GM18499 (cell line): ENCODE measurements around the gene SLC41A3.
"Not testable (repeated sequence)": the region's sequence is repeated elsewhere in the genome, so short reads cannot be mapped to it uniquely, and the experiment has no call there.

Source experiments
- ATAC-seq: cut with Tn5 transposase; IDR thresholded peaks from one replicate; pipeline ENCODE4 v1.9.1; 2021; ENCODE audit warnings: moderate number of reproducible peaks; ENCODE audit not compliant: insufficient read depth, unreplicated experiment

Gene SLC41A3

DNA sequence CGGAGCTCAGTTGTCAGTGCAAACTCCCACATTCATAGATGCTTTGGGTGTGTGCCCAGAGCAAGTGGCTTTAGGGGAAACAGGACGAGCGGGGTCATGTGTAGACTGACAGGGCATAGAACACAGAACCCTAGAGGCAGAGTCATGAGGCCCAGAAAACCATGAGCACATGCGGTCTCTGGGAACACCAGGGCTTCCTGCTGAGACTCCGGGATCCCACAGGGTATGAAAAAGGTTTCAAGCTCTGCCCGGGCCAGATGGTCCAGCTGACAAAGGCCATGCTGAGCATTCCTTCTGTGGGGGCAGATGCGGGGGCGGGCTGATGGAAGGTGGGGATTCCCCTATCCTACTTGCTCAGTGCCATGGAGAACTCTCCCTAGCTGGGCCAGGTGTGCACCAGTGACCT is 70.2 kb downstream of the SLC41A3 start:
- no peak for ATAC-seq

DNA sequence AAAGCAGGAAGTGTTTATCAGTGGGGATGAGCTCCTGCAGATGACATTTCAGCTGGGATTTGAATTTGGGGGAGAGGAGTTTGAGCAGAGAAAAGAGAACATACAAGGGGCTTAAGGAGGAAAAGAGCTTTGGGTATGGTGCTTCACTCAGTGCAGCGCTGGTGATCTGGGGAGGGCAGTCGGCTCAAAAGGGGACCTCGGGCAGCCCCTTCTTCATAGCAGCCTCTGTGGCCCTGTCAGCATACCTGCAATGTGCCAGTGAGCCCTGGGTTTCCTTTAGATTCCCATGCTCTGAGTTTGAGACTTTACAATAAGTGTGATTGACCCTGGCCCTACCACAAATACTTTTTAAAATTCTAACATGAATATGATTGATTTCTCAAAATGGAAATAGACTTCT is 74.7 kb downstream of the SLC41A3 start:
- ATAC-seq = no peak

DNA sequence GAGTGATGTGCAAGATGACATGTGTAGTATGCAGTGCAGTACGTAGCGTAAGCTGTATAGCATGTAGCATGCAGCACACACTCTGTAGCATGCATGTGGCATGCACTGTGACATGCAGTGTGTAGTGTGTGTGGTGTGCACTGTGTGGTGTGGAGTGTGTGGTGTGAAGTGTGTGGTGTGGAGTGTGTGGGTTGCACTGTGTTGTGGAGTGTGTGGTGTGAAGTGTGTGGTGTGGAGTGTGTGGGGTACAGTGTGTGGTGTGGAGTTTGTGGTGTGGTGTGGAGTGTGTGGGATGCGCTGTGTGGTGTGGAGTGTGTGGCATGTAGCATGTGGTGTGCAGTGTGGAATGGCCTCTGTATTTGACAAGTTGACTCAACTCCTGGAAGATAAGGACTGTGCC is 75.7 kb downstream of the SLC41A3 start:
- no peak for ATAC-seq

DNA sequence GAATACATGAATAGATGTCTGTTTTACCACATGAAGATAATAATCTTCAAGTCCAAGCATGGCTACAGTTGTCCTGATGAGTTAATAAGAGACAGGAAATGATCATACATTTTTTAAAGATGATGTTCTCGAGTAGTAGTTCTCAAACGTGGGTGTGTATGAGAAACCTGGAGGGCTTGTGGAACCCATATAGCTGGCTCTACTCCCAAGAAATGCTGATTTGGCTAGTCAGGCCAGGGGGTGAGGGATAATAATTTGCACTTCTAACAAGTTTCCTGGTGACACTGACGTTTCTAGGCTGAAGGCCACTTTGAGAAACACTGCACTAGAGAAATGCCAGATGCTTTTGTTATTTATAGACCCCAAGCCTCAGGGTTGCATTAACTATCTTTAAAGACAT is 78.0 kb downstream of the SLC41A3 start:
- no peak for ATAC-seq

DNA sequence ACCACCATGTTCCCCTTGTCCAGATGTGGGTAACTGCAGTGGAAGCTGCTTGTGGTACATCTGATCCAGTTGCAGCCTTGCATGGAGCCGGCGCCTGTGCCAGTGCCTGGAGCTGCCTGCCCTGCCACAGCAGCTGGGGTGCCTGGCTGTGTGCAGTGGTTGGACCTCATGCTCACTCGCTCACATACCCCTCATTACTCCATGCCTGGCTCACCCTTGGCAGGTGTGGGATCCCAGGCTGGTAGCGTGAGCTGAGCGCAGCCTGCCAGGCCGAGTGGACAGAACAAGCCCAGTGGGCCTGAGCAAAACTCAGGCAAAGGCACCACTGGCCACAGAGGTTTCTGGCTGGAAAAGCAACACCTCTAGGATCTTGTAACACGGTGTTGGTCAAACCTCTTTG is 79.2 kb downstream of the SLC41A3 start:
- ATAC-seq = no peak

DNA sequence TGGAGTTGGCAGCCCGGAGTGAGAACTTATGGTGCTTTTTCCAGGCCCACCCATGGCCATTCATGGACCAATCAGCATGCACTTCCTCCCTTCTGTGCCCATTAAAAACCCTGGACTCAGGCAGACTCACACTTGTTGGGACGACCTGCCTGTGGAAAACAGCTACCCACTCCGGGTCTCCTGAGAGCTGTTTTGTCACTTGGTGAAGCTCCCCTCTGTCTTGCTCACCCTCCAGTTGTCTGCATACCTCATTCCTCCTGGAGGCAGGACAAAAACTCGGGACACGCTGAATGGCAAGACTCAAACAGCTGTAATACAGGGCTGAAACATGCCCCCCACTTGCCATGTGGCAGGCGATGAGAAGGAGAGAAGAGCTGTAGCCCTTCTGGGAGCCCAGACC is 79.7 kb downstream of the SLC41A3 start:
- no peak for ATAC-seq

DNA sequence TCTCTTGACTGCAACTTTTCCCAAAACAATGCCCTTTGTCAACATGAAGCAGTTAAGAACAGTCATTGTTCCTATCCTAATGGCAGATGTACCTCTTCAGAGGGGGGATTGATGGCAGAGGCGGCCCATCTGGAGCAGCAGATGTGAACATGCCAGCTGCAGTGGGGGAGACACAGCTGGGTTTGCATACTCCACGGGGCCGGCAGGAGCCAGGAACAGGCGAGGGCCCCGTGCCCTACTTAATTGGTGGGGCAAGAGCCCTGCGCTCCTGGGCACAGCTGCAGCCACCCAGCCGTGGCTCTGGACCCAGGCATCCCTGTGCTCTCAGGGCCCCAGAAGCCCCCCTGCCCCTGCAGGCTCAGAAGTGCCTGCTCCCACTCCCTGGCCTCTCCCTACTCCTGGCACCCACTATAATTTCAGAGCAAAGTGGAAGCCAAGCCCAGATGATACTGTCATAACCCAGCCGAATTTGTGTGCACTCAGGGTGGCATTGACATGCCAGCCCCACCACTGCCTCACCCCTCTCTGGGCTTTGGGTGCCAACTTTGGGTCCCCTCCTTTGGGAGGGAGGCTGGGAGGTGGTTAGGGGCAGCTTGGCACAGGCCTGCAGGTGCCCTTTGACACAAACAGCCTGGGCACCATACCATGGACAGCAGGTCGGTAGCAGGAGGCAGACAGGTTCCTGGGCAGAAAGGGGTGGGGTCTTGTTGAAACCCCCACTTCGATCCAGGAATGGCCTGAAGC is 80.3 kb downstream of the SLC41A3 start:
- no peak for ATAC-seq

DNA sequence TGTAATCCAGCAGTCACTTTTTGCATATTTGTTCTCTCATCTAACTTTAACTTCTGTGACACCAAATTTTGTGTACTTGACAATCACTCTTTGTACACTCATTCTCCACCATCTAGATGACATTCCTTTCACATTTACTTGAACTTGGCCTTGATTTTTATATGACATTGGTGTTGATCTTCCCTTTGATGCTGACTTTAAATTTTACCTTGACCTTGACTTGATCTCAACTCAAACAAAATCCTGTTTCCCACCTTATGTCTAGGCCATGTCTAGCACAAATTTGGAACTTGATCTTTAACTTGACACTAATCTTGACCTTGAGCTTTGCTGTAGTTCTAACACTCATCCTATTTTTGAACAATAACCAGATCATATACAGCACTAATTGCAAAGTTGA is 81.7 kb downstream of the SLC41A3 start:
- ATAC-seq = no peak

DNA sequence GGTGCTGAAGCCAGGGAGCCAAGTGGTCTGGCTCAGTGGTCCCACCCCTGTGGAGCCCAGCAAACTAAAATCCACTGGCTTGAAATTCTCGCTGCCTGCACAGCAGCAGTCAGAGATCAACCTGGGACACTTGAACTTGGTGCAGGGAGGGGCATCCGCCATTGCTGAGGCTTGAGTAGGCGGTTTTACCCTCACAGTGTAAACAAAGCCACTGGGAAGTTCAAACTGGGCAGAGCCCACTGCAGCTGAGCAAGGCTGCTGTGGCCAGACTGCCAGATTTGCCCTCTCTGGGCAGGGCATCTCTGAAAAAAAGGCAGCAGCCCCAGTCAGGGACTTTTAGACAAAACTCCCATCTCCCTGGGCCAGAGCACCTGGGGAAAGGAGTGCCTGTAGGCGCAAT is 87.2 kb downstream of the SLC41A3 start:
- not testable (repeated sequence) for ATAC-seq

DNA sequence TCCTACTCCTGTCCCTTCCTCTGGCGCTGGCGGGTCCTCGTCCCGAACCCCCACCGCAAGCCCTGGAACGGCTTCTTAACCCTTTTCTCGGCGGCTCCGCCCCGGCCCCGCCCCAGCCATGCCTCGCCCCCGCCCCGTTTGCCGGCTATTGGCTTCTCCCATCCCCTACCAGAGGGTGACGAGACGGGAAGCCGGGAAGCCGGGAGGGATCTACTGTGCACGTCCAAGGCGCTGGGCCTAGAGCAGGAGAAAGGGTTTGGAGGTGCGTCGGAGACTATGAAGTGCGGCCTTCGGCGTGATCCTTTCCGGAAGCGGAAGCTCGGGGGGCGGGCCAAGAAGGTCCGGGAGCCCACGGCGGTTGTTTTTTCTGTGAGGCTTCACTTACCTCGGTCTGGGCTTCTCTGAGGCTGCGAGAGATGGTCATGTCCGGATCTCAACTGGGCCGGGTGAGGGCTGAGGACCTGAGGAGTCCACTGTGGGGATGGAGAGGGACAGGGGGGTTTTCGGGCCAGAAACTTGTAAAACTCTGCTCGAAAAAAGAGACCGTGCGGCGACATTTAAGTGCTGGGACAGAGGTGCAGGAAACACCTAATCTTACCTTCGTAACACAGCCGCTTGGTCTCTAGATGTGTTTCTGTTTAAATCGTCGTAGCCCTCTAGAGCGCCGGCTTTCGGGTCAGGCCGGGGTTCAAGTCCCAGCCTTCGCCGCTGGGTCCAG is 93.5 kb downstream of the SLC41A3 start:
- no peak for ATAC-seq

DNA sequence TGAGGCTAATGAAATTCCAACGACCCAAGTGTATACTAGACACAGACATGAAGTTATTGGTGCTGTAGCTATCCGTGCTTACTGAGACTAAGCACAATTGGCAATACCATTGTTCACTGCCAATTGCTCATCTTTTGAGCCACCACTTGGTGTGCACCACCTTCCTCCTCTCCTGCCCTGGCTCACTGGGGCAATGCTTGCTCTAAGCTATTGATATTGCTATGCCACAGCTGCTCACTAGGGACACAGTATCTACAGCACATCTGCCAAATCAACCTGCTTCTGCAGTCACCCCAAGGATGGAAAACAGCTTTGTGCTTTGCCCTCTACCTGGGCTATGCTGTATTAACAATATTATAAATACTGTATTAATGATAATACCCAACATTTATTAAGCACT is 99.0 kb downstream of the SLC41A3 start:
- not testable (repeated sequence) for ATAC-seq

DNA sequence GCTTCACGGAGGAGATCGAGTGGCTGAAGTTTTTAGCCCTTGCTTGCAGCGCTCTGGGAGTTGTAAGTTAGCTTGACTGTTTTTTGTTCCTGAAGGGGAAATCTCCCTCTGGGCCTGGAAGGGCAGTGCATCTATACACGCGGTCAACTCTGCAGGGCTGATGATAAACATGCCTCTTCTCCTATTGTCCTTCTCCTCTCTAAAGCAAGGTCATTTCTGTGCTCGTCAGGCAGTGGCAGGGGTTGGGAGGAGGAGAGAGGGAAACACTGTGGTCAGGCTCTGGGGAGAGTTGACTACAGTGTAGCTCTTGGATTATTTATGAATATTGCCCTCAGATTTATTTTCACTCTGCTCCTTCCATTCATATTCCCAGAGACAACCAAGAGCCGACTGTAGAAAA is 106.8 kb downstream of the SLC41A3 start:
- not testable (repeated sequence) for ATAC-seq

DNA sequence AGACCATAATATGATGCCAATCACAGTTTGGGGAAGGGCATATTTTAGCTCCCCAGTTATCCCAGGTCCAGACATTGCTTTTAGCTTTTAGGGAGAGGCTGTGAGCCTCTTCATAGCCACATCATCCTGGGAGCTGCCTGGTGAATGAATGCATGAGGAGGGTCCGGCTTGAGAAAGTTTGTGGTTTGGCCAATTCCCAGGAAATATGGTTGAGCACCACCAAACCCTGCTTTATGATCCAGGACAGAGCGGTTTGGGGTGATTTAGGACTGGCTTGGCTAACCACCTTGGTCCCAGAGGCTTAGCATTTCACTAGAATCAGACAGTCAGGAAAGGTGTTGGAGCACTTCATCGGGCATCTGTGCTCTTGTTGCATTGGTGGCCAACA is 107.9 kb downstream of the SLC41A3 start:
- not testable (repeated sequence) for ATAC-seq

DNA sequence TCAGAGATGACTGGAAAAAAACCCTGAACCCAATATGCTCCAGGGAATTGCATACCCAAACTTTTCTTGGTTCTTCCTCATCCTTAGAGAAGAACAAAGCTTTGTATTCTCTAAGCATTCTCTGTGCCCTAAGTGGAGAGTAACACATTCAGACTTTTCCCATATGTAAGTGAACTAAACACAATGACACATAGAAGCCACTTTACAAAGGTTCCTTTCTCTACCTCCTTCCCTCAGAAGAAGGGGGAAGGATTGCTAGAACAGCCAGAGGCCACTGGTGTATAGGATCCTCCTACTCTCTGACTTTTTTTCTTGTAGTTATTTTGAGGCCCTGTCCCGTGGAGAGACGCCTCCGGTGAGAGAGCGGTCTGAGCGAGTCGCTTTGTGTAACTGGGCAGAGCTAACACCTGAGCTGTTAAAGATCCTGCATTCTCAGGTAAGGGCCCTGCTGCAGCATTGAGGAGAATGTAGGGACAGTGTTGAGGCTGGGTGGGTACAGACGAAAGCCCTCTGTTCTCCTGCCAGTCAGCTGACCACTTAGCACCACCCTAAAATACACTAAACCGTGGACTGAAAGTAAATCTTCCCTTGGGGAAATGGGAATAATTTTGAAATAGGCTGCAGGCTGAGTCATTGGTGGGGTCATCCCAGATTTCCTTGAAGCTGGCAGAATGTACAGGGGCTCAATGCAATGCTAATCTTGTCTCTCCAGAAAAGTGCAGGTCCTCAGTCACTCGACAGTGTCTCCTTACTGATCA is 108.5 kb downstream of the SLC41A3 start:
- not testable (repeated sequence) for ATAC-seq

DNA sequence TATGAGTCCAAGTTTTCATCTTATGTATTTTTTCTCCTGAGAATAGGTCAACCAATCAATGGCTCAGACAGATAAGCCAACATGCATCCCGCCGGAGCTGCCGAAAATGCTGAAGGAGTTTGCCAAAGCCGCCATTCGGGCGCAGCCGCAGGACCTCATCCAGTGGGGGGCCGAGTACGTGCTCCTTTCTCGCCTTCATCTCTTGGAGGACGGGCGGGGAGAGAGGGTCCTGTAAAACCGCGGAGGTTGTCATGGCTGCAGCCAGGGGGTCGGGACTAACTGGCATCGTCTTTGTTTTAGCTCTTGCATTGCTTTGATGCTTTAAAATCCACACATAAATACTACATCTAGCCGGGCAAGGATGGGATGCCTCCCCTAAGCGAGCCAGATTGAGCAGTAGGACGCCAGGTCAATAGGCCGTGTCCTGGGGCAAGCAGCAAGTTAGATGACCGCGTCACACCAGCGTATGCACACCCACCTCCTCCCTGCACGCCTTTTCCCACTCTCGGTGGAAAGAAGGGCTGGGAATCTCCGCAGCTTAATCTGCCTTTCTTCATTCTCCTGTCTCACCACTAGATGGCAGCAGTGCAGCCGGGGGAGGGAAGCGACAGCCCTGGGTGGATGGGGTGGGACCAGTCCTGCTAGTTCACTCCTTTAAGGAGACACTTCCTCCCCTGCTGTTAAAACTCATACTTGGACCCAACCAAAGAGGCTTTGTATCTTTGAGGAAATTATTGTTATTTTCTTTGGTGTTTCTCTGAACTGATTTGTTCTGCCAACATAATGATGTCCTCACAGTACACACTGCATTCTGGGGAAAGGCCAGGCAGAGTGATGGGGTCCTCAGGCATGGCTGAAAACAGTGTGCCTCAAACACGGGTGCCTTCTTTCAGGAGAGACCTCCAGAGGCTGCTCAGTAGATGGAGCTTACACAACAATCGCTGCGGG is 111.7 kb downstream of the SLC41A3 start:
- not testable (repeated sequence) for ATAC-seq

DNA sequence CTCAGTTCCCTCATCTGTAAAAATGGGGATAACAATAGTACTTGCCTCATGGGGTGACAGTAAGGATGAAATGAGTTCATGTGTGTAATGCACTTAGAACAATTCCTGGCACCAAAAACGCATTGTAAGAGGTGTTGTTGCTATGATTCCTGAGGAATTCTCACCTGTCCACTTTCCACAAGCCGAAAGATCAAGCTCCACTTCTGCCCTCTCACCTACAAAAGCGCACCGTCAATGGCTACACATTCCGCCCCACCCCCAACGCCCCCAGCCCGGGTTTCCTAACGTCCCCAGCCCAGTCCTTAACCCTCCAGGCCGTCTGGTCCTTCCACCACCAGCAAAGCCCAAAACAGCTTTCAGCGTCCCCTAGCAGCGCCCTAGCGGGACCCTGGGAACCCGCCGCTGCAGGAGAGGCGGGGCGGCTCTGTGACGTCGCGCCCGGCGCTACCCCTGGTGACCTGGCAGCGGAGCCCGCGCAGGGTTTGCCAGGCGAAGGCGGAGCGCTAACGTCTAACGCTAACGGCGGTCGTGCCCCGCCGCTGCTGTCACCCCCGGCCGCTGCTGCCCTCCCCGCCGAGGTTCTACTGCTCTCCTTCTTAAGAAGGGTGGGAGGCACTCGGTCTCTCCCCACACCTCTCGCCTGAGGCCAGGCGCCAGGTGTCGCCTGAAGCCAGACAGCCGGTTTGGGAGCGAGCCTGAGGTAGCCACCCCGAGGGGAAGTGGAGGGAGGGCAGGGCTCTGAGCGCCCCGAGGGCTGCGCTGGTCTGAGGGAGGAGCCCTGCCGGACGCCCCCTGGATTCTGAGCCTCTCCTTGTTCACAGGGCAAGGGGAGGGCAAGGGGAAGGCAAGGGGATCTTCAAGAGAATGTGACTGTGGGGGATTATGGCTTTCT is 115.0 kb downstream of the SLC41A3 start, which contains the start of gene ROPN1B:
TSS of gene ROPN1B (plus strand) at position 478 of the 892 bp plus-strand sequence. CDS start 2,877 bp downstream, outside the sequence.
- not testable (repeated sequence) for ATAC-seq

DNA sequence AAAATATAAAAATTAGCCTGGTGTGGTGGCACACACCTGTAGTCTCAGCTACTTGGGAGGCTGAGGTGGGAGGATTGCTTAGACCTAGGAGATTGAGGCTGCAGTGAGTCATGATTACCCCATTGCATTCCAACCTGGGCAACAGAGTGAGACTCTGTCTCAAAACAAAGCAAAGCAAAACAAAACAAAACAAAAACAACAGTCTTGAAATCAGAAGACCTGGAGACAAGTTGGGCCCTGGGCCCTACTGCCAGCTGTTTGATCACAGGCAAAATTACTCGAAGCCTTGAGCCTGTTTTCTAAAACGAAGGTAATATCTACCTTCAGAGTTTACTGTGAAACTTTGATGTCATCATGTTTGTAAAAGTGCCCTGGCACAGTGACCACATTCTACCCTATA is 115.8 kb downstream of the SLC41A3 start:
- ATAC-seq = not testable (repeated sequence)

DNA sequence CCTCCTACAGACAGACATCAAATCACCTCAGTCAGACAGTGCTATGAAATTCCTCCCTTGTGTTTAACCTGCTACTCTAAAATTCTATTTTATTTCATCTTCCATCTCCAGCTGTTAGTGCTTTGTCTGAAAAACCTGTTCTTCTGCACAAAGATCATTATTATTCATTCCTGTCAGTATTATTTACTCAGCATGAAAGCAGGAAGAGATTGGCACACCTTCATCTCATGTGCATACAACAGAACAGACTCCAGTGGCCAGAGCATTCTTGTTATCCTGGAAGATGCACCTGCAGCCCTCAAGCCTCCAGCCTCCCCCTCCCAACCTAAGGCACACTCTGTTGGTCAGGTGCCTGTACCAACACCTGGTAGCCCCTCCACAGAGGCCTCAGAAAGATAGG is 116.8 kb downstream of the SLC41A3 start:
- no peak for ATAC-seq

DNA sequence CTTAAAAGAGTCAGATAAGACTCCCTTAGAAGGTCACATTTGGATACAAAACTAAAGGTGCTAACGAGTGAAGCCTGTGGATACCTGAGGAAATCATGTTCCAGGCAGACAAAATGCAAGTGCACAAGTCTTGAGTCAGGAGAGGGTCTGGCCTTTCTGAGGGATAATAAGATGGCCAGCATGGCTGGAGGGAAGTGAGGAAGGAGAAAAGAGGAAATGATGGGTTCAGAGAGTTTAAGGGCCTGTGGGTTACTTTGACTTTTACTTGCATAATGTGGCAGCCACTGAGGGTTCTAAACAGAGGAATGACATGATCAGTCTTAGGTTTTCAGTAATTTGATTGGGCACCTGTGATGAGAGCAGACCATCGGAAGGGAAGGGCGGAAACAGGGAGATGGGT is 118.4 kb downstream of the SLC41A3 start:
- no peak for ATAC-seq
